Prostate gland (tissue), 2 donors: ENCODE data around the gene RPP25. TPM values are rescaled to one million over a fixed set of nuclear protein-coding genes. Genes with fewer than 3 reads are reported as not detected.
A peak's percentile ranks its signal among the peaks of the same experiment; 100 is the strongest.

Source experiments
- DNase-seq: peaks from one replicate; pipeline ENCODE4 v3.0.0-alpha.2; 2019; ENCODE audit warnings: low spot score
- H3K27ac ChIP-seq, 2 donors: fragments of 200-600 bp; sonication (generic); 2 replicates each; pipeline ENCODE4 v1.5.1; 2017 to 2019
- H3K27me3 ChIP-seq: fragments of 200-600 bp; sonication (generic); replicated peaks from 2 replicates; pipeline ENCODE4 v1.5.1; 2019; ENCODE audit not compliant: insufficient read depth
- H3K36me3 ChIP-seq, 2 donors: fragments of 200-600 bp; sonication (generic); 1 replicate in 1 of 2; 2 replicates in 1 of 2; pipeline versions ENCODE4 v1.5.1 to v1.8.1; 2017 to 2019
- H3K4me1 ChIP-seq: fragments of 200-600 bp; sonication (generic); replicated peaks from 2 replicates; pipeline ENCODE4 v1.5.1; 2019
- H3K4me3 ChIP-seq, 2 donors: fragments of 200-600 bp; sonication (generic); 2 replicates each; pipeline ENCODE4 v1.5.1; 2017 to 2019
- H3K9me3 ChIP-seq: fragments of 200-600 bp; sonication (generic); 2 replicates; pipeline ENCODE4 v1.5.1; 2017
- POLR2A ChIP-seq: fragments of 450-650 bp; IDR thresholded peaks from one replicate; pipeline ENCODE4 v1.6.1; 2016; ENCODE audit warnings: antibody characterized with exemption, mild to moderate bottlenecking
- POLR2AphosphoS5 ChIP-seq: sonication (generic); formaldehyde crosslinking; IDR thresholded peaks from one replicate; pipeline ENCODE4 v1.6.1; 2017; ENCODE audit warnings: antibody characterized with exemption
- WGBS: methylation state at CpG from one replicate; pipeline ENCODE4 v1.1.5; 2018; 5-methylcytosine and 5-hydroxymethylcytosine counted together
- intact Hi-C: fragments of 100-400 bp; cut with DNase I; formaldehyde crosslinking; loops from one replicate; pipeline ENCODE4 v1.14.2; 2022
- total RNA-seq, 2 donors: library from RNA; depleted of rRNA; stranded (reverse); fragments of >200 nt; gene quantifications; one replicate each; pipeline ENCODE4 v1.1.0, GENCODE V29; 2016
- TF ChIP-seq, protein P1 (sequence below), 4 experiments: fragments of 200-600 bp in 2 of 4; fragments of 450-650 bp in 2 of 4; sonication (generic) in 2 of 4; IDR thresholded peaks; 1 replicate in 3 of 4; 2 replicates in 1 of 4; pipeline ENCODE4 v1.5.1; 2016 to 2019; ENCODE audit warnings: antibody characterized with exemption in 4 of 4, mild to moderate bottlenecking in 2 of 4, moderate library complexity in 2 of 4

RPP25 gene
- total RNA-seq, 2 donors from 2014 or later, result 3.8 to 17.6 TPM

DNA sequence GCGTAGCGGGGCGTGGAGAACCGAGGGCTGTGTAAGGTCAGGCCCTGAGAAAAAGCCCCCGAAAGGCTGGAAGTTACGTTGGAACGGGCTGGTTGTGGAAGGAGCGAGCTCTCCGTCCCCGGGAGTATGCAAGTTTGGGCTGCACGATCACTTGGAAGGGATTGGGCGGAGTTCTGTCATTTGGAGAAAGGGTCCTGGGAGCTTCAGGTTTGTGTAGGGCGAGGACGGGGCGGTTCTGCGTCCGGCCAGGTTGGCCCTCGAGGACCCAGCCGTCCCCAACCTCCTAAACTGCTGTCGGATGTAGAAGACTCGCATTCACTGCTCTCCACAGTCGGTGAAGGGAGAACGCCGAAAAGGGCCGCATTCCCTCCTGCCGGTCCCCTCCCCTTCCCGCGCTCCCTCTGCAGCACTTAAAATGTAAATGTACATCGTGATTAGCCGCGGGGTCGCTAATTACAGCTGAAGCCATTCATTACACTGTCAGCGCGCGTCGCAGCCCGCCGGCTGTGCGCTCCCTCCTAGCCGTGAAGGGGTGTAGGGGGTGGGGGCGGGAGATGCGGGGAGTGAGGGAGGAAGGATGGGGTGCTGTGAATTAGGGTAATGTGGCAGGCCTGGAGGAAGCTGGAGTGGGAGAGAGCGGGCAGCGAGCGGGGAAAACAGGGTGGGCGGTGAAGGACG lies 2.5 kb upstream of the RPP25 start:
- peaks cover 9% of the 10 kb centered on the region for H3K4me1 ChIP-seq
- WGBS, result 4% methylated on average over 47 of the region's 47 CpGs
- H3K9me3 ChIP-seq, result no peaks in the 10 kb centered on the region
- TF ChIP-seq, protein P1, sequence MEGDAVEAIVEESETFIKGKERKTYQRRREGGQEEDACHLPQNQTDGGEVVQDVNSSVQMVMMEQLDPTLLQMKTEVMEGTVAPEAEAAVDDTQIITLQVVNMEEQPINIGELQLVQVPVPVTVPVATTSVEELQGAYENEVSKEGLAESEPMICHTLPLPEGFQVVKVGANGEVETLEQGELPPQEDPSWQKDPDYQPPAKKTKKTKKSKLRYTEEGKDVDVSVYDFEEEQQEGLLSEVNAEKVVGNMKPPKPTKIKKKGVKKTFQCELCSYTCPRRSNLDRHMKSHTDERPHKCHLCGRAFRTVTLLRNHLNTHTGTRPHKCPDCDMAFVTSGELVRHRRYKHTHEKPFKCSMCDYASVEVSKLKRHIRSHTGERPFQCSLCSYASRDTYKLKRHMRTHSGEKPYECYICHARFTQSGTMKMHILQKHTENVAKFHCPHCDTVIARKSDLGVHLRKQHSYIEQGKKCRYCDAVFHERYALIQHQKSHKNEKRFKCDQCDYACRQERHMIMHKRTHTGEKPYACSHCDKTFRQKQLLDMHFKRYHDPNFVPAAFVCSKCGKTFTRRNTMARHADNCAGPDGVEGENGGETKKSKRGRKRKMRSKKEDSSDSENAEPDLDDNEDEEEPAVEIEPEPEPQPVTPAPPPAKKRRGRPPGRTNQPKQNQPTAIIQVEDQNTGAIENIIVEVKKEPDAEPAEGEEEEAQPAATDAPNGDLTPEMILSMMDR (IDR thresholded peaks at IDR 0.05), result no peak
- no peak for TF ChIP-seq POLR2A
- TF ChIP-seq POLR2AphosphoS5, result no peak
- H3K36me3 ChIP-seq, result no peaks in the 10 kb centered on the region
- H3K27ac ChIP-seq, result no peak overlapping the region
- no peak for DNase-seq
- H3K4me3 ChIP-seq, result peak overlapping the region; percentile 15 to 45
- intact Hi-C loops, result loop anchor here (5.0 to 10.0 kb wide), 2 partner anchors 243 to 584 kb away; partner anchors contain the start of gene C15orf39
- H3K27me3 ChIP-seq, result no peaks in the 10 kb centered on the region

DNA sequence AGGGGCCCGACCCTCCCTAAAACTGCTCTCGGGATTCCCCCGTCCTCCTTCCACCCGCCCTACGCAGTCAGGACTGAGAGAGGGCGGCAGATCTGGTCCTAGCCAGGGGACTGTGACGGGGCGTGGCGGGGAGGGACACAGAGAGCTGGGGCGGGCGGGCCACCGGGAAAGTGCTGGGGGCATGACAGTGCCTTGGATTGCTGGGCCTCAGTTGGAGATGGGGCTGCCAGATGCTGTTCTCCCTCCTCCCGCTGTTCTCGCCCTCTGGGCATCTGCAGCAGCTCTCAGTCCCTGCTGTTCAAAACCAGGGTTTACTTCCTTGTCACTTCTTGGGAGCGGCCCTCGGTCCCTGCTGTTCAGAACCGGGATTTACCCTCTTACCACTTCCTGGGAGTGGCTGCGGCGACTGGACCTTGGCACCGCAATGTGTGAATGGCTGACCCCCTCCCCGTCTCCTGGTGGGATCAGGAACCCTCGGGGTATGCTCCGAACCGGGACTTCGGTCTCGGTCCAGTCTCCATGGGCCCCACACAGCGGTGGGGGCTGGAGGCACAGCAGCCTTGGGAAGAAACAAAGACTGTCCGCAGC lies 1.8 kb upstream of the RPP25 start:
- intact Hi-C loops, result loop anchor here (5.0 to 10.0 kb wide), 2 partner anchors 244 to 584 kb away; partner anchors contain the start of gene C15orf39
- 2% methylated on average over 28 of the region's 28 CpGs for WGBS
- Histone ChIP-seq H3K4me1 (peaks cover 9% of the 10 kb centered on the region), H3K36me3 (no peaks in the 10 kb centered on the region), H3K27me3 (no peaks in the 10 kb centered on the region), H3K27ac (no peak overlapping the region), H3K9me3 (no peaks in the 10 kb centered on the region), H3K4me3 (peak overlapping the region; percentile 15 to 45)
- peak; percentile 25 for DNase-seq
- TF ChIP-seq, protein P1 (IDR thresholded peaks at IDR 0.05), result peak in 1 of 4 experiments; percentile 45
- no peak for TF ChIP-seq POLR2A

DNA sequence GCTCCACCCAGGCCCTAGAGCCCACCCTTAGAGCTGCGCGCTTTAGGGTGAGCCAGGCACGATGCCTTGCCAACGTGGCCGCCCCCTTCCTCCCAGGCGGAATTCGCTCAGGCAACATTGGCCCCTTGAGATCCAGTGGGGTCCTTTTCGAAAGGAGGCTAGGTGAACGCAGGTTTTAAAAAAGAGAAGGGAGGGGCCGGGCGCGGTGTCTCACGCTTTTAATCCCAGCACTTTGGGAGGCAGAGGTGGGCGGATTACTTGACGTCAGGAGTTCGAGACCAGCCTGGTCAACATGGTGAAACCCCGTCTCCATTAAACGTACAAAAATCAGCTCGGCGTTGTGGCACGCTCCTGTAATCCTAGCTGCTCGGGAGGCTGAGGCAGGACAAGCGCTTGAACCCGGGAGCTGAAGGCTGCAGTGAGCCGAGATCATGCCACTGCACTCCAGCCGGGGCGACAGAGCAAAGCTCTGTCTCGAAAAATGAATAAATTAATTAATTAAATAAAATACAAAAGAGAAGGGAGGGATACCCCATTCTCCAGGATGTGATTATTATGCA lies 984 bp upstream of the RPP25 start:
- H3K4me1 ChIP-seq, result peaks cover 9% of the 10 kb centered on the region
- H3K9me3 ChIP-seq, result no peaks in the 10 kb centered on the region
- peak overlapping the region; percentile 44 to 45 for H3K4me3 ChIP-seq
- TF ChIP-seq POLR2AphosphoS5 (no peak), POLR2A (no peak)
- TF ChIP-seq, protein P1 (IDR thresholded peaks at IDR 0.05), result no peak
- WGBS, result 5% methylated on average over 28 of the region's 28 CpGs
- no peak for DNase-seq
- no peaks in the 10 kb centered on the region for H3K27me3 ChIP-seq
- no peaks in the 10 kb centered on the region for H3K36me3 ChIP-seq
- intact Hi-C loops, result loop anchor here (5.0 to 10.0 kb wide), 2 partner anchors 245 to 583 kb away; partner anchors contain the start of gene C15orf39
- H3K27ac ChIP-seq, result peak overlapping the region; percentile 48 to 62

DNA sequence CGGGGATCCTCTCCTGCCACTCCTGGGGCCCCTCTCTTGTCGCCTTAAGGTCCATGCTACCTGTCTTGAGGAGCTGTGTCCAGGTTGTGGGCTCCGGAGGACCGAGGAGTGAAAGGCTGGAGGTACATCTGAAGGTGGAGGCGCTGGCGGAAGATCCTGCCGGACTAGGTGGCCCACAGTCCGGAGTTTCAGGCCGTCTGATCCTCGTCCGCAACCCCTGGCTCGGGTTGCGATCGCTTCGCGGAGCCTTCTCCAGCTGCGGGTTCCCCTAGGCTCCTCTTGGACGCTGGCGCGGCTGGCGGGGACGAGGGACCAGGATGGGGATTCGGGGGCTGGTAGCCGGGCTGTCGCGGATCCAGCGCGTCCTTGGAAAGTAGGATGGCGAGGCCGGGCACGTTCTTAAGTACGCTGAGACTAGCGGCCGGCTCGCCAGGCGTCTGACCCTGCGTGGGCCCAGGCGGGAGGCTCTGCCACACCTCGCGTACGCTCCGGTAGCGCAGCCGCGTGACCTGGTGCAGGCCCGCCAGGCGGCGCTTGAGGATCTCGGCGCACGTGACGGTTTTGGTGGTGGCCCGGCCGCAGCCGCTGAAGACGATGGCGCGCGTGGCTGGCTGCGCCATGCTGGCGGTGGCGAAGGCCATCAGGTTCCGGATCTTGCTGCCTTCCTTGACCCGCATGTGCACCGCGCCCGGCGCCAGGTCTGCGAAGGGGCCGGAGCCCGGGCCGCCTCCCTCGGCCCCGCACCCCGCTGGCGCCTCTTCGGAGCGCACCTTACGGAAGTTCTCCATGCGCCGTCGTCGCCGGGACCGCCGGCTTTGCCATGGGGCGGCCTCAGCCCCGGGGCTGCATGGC lies 550 bp downstream of the RPP25 start:
- Histone ChIP-seq H3K9me3 (no peaks in the 10 kb centered on the region), H3K4me1 (peaks cover 9% of the 10 kb centered on the region), H3K4me3 (peak overlapping the region; percentile 44 to 45), H3K27me3 (no peaks in the 10 kb centered on the region), H3K36me3 (no peaks in the 10 kb centered on the region), H3K27ac (peak overlapping the region; percentile 48 to 62)
- intact Hi-C loops, result loop anchor here (5.0 to 10.0 kb wide), 2 partner anchors 246 to 581 kb away; partner anchors contain the start of gene C15orf39
- DNase-seq, result peak; percentile 52
- TF ChIP-seq POLR2AphosphoS5, result peak; percentile 47
- no peak for TF ChIP-seq POLR2A
- TF ChIP-seq, protein P1 (IDR thresholded peaks at IDR 0.05), result peak in 3 of 4 experiments; percentile 38 to 58 (median 55)
- WGBS, result 16% methylated on average over 58 of the region's 88 CpGs
